Loucy (cell line): Measurements from ENCODE around the gene HSPG2.

Experiments used
- H2AFZ ChIP-seq: fragments of 200-600 bp; sonication (generic); 2 replicates; pipeline ENCODE4 v1.6.0; 2016; ENCODE audit warnings: antibody characterized with exemption, mild to moderate bottlenecking, low read length, moderate library complexity
- H3F3A ChIP-seq: fragments of 200-600 bp; 2 replicates; pipeline ENCODE4 v1.6.0; 2016; ENCODE audit warnings: antibody characterized with exemption, low read depth, mild to moderate bottlenecking
- H3K27me3 ChIP-seq: fragments of 200-600 bp; sonication (generic); 2 replicates; pipeline ENCODE4 v1.6.1; 2014; ENCODE audit warnings: low read length, mild to moderate bottlenecking; ENCODE audit not compliant: insufficient read depth, poor library complexity, severe bottlenecking
- H3K36me3 ChIP-seq: fragments of 200-600 bp; sonication (generic); 2 replicates; pipeline ENCODE4 v1.6.1; 2016; ENCODE audit warnings: low read length; ENCODE audit not compliant: insufficient read depth
- H3K4me1 ChIP-seq: fragments of 200-600 bp; sonication (generic); 2 replicates; pipeline ENCODE4 v1.5.1; 2014; ENCODE audit warnings: low read length, mild to moderate bottlenecking; ENCODE audit not compliant: insufficient read depth, poor library complexity, severe bottlenecking
- H3K4me2 ChIP-seq: fragments of 200-600 bp; sonication (generic); 2 replicates; pipeline ENCODE4 v1.6.0; 2014; ENCODE audit warnings: antibody characterized with exemption, low read length, low read depth, mild to moderate bottlenecking; ENCODE audit not compliant: poor library complexity, severe bottlenecking
- H3K4me3 ChIP-seq: fragments of 200-600 bp; sonication (generic); 2 replicates; pipeline ENCODE4 v1.5.1; 2014; ENCODE audit warnings: low read length, mild to moderate bottlenecking, mixed read lengths; ENCODE audit not compliant: poor library complexity, severe bottlenecking
- H3K79me2 ChIP-seq: fragments of 200-600 bp; sonication (generic); 2 replicates; pipeline ENCODE4 v1.6.1; 2014; ENCODE audit warnings: low read length; ENCODE audit not compliant: insufficient read depth
- H3K9ac ChIP-seq: fragments of 200-600 bp; sonication (generic); 2 replicates; pipeline ENCODE4 v1.6.0; 2014; ENCODE audit warnings: mild to moderate bottlenecking, low read depth, low read length, moderate library complexity; ENCODE audit not compliant: poor library complexity, severe bottlenecking
- H3K9me2 ChIP-seq: fragments of 200-600 bp; sonication (generic); replicated peaks from 2 replicates; pipeline ENCODE4 v1.6.1; 2016; ENCODE audit warnings: low read depth, low read length, mixed read lengths
- H3K9me3 ChIP-seq: fragments of 200-600 bp; sonication (generic); 2 replicates; pipeline ENCODE4 v1.6.1; 2014; ENCODE audit warnings: mild to moderate bottlenecking, antibody characterized with exemption, low read length, low read depth; ENCODE audit not compliant: insufficient read depth
- H4K20me1 ChIP-seq: fragments of 200-600 bp; sonication (generic); 2 replicates; pipeline ENCODE4 v1.6.0; 2014; ENCODE audit warnings: antibody characterized with exemption, low read length, mild to moderate bottlenecking; ENCODE audit not compliant: insufficient read depth, poor library complexity, severe bottlenecking
- CTCF ChIP-seq: fragments of 200-600 bp; sonication (generic); conservative IDR thresholded peaks from 2 replicates; pipeline ENCODE4 v1.5.1; 2014; ENCODE audit warnings: mild to moderate bottlenecking, antibody characterized with exemption, low read length
- EZH2phosphoT487 ChIP-seq: fragments of 200-600 bp; IDR thresholded peaks from 2 replicates; pipeline ENCODE4 v1.6.1; 2018; ENCODE audit warnings: antibody characterized with exemption, mild to moderate bottlenecking, moderate library complexity, borderline replicate concordance

HSPG2 gene

GRCh38 chr1:21926814-21927532 lies 10.1 kb downstream of the HSPG2 start:
- H3K27me3 ChIP-seq: no peaks in the 10 kb centered on the region
- no peaks in the 10 kb centered on the region for H3K36me3 ChIP-seq
- no peak overlapping the region for H2AFZ ChIP-seq
- H3F3A ChIP-seq: no peaks in the 10 kb centered on the region
- no peak overlapping the region for H3K4me2 ChIP-seq
- no peak overlapping the region for H3K4me3 ChIP-seq
- no peaks in the 10 kb centered on the region for H3K9me2 ChIP-seq
- no peaks in the 10 kb centered on the region for H3K4me1 ChIP-seq
- H3K9me3 ChIP-seq: no peaks in the 10 kb centered on the region
- no peaks in the 10 kb centered on the region for H4K20me1 ChIP-seq
- no peak overlapping the region for H3K9ac ChIP-seq
- no peaks in the 10 kb centered on the region for H3K79me2 ChIP-seq
- no peak for TF ChIP-seq CTCF
- no peak for TF ChIP-seq EZH2phosphoT487

- Histone ChIP-seq H3K4me3 (no peak overlapping the region), H3K9me2 (no peaks in the 10 kb centered on the region), H3F3A (no peaks in the 10 kb centered on the region), H4K20me1 (no peaks in the 10 kb centered on the region), H2AFZ (no peak overlapping the region), H3K4me2 (no peak overlapping the region), H3K9me3 (no peaks in the 10 kb centered on the region), H3K9ac (no peak overlapping the region), H3K79me2 (no peaks in the 10 kb centered on the region), H3K4me1 (no peaks in the 10 kb centered on the region), H3K27me3 (no peaks in the 10 kb centered on the region), H3K36me3 (no peaks in the 10 kb centered on the region)
- TF ChIP-seq CTCF (no peak), EZH2phosphoT487 (no peak)
Observed at GRCh38 chr1:21926065-21926464, 11.0 kb downstream of the HSPG2 start.

DNA sequence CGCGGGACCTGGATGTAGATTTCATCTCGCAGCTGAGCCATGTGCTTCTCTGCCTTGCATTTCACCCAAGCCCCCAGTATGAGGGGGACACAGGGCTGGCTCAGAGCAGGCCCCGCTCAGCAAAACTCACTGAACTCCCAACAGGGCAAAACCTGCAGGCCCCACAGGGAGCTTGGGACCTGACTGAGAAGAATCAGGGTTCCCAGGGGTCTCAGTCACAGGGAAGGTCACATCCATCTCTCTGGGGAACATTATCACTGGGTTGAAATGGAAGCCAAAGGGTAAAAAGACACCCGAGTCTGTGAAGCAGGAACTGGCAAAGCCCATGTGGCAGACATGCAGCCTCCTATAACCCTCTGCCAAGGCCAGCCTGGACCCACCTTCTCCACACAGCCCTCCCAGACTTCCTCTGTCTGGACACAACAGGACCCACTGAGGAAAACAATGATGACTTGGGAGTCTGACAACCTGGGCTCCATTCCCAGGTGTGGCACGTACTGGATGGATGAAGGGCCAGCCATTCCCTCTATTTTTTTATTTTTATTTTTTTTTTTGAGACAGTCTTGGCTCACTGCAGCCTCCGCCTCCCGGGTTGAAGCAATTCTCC lies 11.7 kb downstream of the HSPG2 start:
- Histone ChIP-seq H2AFZ (no peak overlapping the region), H3K9me3 (no peaks in the 10 kb centered on the region), H3K79me2 (no peaks in the 10 kb centered on the region), H3K27me3 (no peaks in the 10 kb centered on the region), H4K20me1 (no peaks in the 10 kb centered on the region), H3K4me1 (no peaks in the 10 kb centered on the region), H3F3A (no peaks in the 10 kb centered on the region), H3K36me3 (no peaks in the 10 kb centered on the region), H3K9me2 (no peaks in the 10 kb centered on the region), H3K4me3 (no peak overlapping the region), H3K9ac (no peak overlapping the region), H3K4me2 (no peak overlapping the region)
- no peak for TF ChIP-seq CTCF
- no peak for TF ChIP-seq EZH2phosphoT487
